GM15510 (cell line): Measurements from ENCODE around the gene SEZ6L.

ENCODE experiments used
- POLR2A ChIP-seq: IDR thresholded peaks from 3 replicates; pipeline ENCODE4 v1.6.1; 2011; ENCODE audit warnings: borderline replicate concordance; ENCODE audit not compliant: insufficient read length; ENCODE audit errors: extremely low read depth

The SEZ6L gene

DNA sequence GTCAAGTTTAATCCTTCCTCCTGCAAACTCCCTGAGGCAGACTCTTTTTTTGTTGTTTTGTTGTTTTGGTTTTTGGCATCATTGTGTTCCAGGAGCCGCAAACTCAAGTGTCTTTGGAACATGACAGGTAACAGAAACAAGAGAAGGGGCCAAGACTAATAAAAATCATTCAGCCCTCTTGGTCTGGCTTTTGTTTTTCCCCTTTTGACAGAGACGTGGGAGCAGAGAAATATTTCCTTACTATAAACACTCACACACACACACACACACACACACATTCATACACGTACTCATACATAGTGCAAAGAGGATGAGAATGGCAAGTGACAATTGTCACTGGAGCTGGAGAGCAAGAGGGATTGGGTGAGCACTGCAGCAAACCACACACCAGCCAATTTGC lies 249.4 kb downstream of the SEZ6L start:
- no peak for TF ChIP-seq POLR2A

DNA sequence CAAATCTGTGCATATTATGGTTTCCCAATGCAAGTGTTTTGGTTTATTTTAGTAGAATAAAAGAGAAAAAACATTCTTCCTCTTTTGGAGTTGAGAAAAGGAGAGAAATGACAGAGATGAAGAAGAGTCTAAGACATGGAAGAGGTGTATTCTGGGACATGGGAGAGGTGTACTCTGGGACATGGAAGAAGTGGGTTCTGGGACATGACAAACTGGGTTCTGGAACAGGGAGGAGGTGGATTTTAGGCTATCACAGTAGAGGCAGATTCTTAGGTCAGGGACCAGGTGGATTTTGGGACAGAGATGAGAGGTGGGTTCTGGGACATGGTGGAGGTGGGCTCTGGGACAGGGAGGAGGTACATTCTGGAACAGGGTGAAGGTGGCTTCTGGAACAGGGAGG lies 257.7 kb downstream of the SEZ6L start:
- TF ChIP-seq POLR2A: no peak

DNA sequence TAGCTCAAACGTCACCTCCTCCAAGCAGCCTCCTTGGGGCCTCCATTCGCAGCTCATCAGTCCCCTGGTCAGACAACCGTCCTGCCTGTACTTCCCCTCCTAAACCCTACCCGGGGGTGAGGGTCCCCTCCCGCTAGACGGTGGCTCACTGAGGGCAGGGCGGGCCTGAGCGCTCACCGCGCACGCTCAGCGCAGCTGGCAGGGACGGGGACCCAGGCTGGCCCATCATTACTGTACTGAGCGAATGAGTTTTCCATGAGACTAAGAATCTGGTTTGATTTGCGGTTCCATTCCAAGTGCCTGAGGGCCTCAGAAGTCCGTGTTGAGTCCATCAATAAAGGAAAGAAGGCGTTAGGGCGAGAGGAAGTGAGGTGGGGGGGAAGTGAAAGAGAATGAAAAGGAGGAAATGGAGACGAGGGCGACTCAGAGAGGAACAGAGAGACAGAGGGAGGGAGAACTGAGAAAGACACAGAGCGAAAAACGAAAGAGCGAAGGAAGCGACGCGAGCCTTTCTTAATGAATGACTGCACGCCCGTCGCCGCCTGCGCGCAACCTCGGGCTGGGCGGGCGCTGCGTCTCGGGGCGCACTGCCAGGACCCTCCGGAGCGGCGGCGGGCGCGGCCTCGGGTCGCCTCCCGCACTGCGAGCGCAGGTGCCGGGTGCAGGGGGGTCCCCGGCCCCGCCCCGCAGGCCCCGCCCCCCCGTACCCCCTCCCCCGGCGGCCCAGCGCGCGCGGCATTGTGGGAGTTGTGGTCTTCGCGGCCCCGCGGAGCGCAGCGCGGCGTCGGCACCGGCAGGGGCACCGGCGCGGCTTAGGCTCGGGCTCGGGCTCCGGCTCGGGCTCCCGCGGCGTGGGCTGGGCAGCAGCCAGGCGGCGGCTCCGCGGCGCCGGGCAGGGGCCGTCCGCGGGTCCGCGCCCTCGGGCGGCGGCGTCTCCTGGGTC lies 259.5 kb downstream of the SEZ6L start, which contains the start of gene ASPHD2:
Gene ASPHD2, plus strand, starts transcription at position 746 of the 943 bp plus-strand sequence. CDS start 4,356 bp downstream, outside the sequence.
- peak; percentile 75 for TF ChIP-seq POLR2A

DNA sequence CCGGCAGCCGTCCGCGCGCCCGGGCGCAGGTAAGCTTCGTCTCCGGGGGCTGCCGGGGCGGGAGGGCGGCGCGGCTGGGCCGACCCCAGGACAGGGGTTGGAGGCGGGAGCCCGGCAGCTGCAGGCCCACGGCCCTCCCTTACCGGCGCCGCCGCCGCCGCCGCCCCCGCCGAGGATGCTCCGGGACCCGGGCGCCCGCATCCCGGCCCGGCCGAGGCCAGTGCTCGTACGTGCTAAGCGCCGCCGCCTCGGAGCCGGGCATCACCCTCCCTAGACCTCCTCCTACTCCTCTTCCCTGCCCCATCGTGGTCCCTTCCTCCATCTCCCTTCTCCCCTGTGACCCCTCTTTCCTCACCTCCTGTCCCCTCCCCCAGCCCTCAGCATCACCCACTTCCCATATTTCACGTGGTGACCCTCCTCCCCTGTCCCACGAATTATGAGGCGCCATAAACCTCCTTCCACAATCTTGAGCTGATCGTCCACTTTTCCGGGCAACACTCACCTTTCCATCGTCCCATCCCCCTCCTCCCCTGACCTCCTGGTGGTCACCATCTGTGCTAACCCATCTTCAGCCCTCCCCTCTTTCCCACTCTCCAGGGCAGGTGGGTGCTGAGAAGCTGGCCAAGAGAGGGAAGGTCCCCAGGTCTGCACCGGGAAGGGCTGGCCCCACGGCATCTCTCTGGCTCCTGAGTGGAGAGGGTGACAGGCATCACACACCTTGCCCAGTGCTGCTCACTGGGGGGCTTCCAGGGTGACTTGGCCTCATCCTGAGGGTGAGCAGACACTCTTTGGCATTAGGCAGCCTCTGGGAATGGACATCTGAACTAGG lies 260.4 kb downstream of the SEZ6L start:
- TF ChIP-seq POLR2A: no peak

DNA sequence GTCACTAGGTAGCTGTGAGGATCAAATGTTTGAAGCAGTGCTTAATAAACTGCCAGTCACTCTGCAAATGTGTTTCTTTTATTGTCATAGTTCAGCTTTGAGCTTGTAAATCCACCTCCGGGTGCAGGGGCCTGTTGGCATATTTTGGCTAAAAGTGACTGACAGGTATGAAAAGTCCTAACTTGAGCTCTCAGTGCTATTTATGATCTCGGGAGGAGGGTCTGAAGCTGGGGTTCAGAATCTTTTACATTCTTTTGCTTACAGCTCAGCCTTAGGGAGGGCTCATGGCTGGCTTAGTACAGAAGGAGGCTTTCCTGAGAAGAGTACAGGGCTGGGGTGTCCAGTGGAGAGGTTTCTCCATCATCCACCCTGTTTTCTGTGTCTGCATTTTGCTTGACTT lies 261.3 kb downstream of the SEZ6L start:
- TF ChIP-seq POLR2A: no peak

DNA sequence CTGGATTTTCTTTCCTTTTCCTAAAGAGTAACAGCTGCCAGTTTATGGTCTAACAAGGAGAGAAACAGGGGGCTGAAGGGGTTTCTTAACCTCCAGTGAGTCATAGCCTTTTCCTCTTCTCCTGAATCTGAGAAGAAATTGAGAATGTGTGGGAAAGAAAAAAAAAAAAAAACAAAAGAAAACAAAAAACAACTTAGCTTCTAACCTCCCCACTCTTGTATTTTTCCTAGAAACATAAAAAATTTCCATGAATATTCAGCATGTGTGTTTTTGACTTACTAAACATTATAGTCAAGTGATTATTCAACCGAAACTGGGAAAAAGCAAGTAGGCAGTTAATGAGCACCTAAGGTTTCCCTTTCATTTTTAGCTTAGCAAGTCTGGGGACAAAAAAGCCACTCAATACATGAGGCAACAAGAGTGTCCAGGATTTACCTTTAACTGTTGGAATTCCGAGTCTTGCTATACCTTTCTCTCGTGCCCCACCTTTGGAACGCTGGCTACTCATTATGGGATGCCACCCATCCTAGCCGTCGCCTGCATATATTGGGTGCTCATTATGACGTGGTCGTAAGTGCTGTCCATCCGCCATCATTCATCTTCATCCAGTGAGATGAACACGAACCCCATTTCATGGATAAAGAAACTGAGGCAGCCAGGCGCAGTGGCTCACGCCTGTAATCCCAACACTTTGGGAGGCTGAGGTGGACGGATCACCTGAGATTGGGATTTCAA lies 262.2 kb downstream of the SEZ6L start:
- no peak for TF ChIP-seq POLR2A

DNA sequence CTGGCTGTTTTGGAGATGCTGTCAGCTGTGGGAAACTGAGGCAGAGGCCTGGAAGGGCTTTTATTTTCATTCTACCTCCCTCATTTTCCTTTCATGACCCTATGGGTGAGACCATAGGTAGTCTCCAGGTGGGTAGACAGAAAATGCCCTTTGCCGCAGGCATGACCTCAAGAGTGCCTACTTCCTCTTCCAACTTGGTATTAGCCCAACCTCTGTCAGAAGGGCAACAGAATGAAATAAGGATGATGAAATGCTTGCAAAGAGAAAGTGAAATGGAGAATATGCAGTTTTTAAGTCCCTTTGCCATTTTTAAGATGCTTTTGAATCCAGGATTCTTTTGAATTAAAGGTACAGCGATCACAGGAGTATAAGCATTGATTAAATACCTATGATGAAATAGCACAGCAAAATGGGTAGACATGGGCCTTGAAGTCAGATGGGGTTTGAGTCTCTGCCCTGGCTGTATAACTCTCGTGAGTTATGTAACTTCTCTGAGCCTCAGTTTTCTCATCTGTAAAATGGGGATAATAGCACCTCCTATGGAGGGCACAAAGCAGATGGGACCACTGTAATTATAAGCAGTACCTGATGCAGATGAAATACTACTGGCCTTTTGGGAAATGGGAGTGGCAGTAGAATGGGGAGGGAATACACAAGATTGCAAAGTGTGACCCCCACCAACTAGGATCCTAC lies 263.5 kb downstream of the SEZ6L start:
- no peak for TF ChIP-seq POLR2A
